ENCODE data around the gene TMCC3. TPM values are rescaled to one million over a fixed set of nuclear protein-coding genes. Genes with fewer than 3 reads are reported as not detected.
A peak's percentile ranks its signal among the peaks of the same experiment; 100 is the strongest.
"Not testable (repeated sequence)": the region's sequence is repeated elsewhere in the genome, so short reads cannot be mapped to it uniquely, and the experiment has no call there.

Gene TMCC3
- total RNA-seq, 1 experiment from 2014 or later = 0.10 TPM

- in situ Hi-C loops (cut with HindIII; ENCODE audit: low pct_unique_long_range_greater_than_20kb, low sequenced_read_pairs) = no loop called here
Measured at GRCh38 chr12:94616203-94616729, 34.1 kb downstream of the TMCC3 start.

GRCh38 chr12:94615260-94616181 is 34.8 kb downstream of the TMCC3 start:
- peak; percentile 75 for DNase-seq (ENCODE audit: low read depth)
- in situ Hi-C loops (cut with HindIII; ENCODE audit: low pct_unique_long_range_greater_than_20kb, low sequenced_read_pairs) = no loop called here

More at GRCh38 chr12:94616203-94616729, 34.1 kb downstream of the TMCC3 start:
- peak; percentile 78 for DNase-seq (ENCODE audit: low read depth)

GRCh38 chr12:94614288-94614721 is 36.1 kb downstream of the TMCC3 start:
- peak; percentile 73 for DNase-seq (ENCODE audit: low read depth)
- in situ Hi-C loops (cut with HindIII; ENCODE audit: low pct_unique_long_range_greater_than_20kb, low sequenced_read_pairs) = no loop called here

DNA sequence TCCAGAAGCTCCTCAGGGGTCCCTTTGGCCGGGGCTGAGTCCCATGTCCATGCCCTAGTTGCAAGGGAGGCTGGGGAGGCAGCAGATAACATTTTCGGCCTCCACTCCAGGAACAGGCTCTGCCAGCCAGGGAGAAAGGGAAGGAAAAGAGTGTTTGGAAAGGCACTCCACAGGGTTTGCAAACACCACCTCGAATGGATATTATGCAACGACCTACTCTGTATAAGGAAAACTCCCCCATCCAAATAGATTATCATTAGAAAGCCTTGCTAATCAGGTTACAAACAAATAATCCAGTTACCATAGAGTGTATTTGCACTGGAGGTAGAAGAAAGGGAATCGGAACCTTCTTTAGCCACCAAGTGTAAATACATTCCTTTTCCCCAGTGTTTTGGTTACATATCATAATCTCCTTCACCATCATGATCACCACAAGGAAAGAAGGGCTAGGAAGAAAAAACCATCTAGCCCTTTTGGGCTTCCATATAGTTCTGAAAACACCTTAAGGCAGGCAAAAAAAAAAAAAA is 40.4 kb downstream of the TMCC3 start:
- in situ Hi-C loops (cut with HindIII; ENCODE audit: low pct_unique_long_range_greater_than_20kb, low sequenced_read_pairs) = no loop called here
- no peak for DNase-seq (ENCODE audit: low read depth)

- in situ Hi-C loops (cut with HindIII; ENCODE audit: low pct_unique_long_range_greater_than_20kb, low sequenced_read_pairs) = not testable (repeated sequence)
Measured at GRCh38 chr12:94606810-94607209, 43.5 kb downstream of the TMCC3 start.

DNA sequence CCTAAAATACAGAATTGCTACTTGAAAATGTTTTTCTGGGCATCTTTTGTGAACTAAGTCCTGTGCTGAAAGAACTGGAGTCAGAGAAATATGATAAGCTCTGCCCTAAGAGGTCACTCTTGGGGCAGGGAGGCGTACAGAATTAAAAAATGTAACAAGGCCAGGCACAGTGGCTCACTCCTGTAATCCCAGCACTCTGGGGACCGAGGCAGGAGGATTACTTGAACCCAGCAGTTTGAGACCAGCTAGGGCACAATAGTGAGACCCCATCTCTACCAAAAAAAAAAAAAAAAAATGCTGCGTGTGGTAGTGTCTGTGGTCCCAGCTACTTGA is 46.0 kb downstream of the TMCC3 start:
- in situ Hi-C loops (cut with HindIII; ENCODE audit: low pct_unique_long_range_greater_than_20kb, low sequenced_read_pairs) = no loop called here
- no peak for DNase-seq (ENCODE audit: low read depth)

More at GRCh38 chr12:94606810-94607209, 43.5 kb downstream of the TMCC3 start:
- DNase-seq (ENCODE audit: low read depth) = not testable (repeated sequence)

DNA sequence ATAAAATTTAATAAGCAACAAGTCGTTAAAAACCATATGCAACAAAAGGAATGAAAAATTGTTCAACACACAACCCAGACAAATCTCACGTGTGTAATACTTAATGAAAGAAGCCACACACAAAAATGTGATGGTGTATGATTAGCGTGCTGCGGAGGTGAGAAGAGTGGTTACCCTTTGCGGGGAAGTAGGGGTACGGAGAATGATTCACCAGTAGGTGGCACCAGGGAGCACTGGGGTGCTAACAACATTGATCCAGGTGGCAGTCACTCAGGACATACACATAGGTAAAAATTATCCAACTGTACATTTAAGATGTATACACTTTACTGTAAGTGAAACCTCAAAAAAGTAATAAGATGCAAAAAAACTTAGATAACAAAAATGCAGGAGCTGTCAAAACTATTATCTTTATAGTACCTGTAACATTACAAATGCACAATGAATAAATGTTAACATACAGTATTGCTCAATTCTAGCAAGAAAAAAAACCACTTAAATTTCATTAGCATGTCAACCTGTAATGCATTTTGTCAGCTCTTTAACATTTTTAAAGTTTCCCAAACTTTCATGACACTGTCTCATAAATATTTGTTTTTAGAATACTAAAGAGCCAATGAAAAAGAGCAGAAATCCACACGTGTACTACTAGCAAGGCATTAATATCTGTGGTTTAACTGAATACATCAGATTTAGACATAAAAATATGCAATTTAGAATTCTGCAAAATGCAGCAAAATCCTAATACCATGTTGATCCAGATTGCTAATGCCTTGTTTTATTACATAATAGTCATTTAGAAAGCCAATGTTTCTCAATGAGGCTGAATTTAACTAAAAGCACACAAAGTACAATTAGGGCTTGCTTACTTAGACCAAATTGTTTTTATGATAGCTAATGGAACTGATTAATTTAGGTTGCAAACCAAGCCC is 46.7 kb downstream of the TMCC3 start:
- no peak for DNase-seq (ENCODE audit: low read depth)
- in situ Hi-C loops (cut with HindIII; ENCODE audit: low pct_unique_long_range_greater_than_20kb, low sequenced_read_pairs) = no loop called here

DNA sequence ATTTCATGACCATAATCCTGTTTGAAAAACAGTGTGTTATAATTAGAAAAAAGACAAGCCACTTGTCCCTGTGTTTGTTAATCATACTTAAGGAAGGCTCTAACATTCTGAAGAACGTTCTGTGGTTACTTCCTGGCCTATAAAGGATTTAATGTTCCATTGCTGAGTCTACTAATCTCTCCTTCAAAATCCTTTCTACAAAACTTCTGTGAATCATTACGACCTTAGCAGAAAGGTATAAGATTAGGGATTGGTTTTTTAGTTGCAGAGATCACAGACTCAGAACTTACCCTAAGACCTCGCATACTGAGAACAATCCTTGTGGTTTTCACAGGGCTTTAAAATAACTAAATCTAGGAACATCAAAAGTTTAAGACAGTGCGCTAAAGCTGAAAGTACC is 48.3 kb downstream of the TMCC3 start:
- in situ Hi-C loops (cut with HindIII; ENCODE audit: low pct_unique_long_range_greater_than_20kb, low sequenced_read_pairs) = no loop called here
- DNase-seq (ENCODE audit: low read depth) = no peak

DNA sequence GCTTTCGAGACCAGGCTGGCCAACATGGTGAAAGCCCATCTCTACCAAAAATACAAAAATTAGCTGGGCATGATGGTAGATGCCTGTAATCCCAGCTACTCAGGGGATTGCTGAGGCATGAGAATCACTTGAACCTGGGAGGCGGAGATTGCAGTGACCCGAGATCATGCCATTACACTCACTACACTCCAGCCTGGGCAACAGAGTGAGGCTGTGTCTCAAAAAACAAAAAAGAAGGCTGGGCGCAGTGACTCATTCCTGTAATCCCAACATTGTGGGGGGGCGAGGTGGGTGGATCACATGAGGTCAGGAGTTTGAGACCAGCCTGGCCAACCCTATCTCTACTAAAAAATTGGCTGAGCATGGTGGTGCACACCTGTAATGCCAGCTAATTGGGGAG is 49.0 kb downstream of the TMCC3 start:
- in situ Hi-C loops (cut with HindIII; ENCODE audit: low pct_unique_long_range_greater_than_20kb, low sequenced_read_pairs); DNase-seq (ENCODE audit: low read depth): not testable (repeated sequence)

- in situ Hi-C loops (cut with HindIII; ENCODE audit: low pct_unique_long_range_greater_than_20kb, low sequenced_read_pairs) = no loop called here
- DNase-seq (ENCODE audit: low read depth) = no peak
Measured at GRCh38 chr12:94599189-94599588, 51.2 kb downstream of the TMCC3 start.

DNA sequence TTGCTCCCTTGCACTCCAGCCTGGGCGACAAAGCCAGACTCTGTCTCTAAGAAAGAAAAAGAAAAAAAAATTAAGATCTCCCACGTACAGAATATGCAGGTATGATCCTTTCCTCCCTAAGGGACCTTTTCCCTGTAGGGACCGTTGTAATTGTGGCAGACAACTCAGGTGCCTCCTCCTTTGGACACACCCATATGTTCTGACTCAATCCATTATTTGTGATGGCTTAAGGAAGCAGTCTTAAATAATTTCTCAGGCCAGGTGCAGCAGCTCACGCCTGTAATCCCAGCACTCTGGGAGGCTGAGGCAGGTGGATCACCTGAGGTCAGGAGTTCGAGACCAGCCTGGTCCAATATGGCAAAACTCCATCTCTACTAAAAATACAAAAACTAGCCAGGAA is 53.1 kb downstream of the TMCC3 start:
- in situ Hi-C loops (cut with HindIII; ENCODE audit: low pct_unique_long_range_greater_than_20kb, low sequenced_read_pairs) = no loop called here

GRCh38 chr12:94596596-94596995 is 53.8 kb downstream of the TMCC3 start:
- DNase-seq (ENCODE audit: low read depth) = no peak

More for the DNA sequence above, 53.1 kb downstream of the TMCC3 start:
- DNase-seq (ENCODE audit: low read depth) = no peak

DNA sequence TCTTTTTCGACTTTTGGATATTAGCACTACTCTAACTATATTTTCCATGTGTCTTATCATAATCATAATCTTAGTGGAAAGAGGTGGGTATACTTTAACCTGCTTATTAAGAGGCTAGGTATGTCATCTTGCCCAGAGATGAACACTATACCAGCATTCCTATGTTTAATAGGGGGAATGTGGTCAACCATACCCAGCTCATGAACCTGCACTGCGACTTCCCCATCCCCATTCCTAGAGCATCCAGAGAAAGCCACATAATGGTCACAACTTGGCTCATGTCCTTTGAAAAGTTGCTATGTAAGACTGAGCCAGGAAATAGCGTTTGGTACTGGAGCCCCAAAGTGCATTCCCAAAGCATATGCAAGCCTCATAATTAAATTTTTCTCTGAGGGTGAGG is 55.2 kb downstream of the TMCC3 start:
- DNase-seq (ENCODE audit: low read depth) = no peak
- in situ Hi-C loops (cut with HindIII; ENCODE audit: low pct_unique_long_range_greater_than_20kb, low sequenced_read_pairs) = no loop called here

More at GRCh38 chr12:94596596-94596995, 53.8 kb downstream of the TMCC3 start:
- in situ Hi-C loops (cut with HindIII; ENCODE audit: low pct_unique_long_range_greater_than_20kb, low sequenced_read_pairs) = no loop called here

DNA sequence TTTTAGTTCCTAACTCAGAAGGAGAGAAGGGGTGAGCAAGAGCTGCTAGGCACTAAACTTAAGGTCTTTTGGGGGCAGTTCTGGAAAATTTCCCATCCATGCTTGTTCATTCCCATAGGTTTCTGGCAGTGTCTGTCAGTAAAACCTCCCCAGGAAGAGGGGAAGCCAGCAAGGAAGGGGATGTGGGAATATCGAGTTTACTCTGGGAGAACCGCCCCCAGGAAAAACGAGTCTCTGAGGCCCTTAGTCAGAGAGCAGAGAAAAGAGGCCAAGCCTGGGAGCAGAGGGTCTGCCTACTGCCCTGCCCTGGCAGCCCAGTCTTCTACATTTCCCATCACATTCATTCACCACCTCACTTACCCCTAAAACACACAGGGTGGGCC is 55.9 kb downstream of the TMCC3 start:
- in situ Hi-C loops (cut with HindIII; ENCODE audit: low pct_unique_long_range_greater_than_20kb, low sequenced_read_pairs) = no loop called here
- no peak for DNase-seq (ENCODE audit: low read depth)

GRCh38 chr12:94593822-94594442 is 56.4 kb downstream of the TMCC3 start:
- in situ Hi-C loops (cut with HindIII; ENCODE audit: low pct_unique_long_range_greater_than_20kb, low sequenced_read_pairs) = no loop called here

GRCh38 chr12:94592723-94593122 is 57.6 kb downstream of the TMCC3 start:
- DNase-seq (ENCODE audit: low read depth); in situ Hi-C loops (cut with HindIII; ENCODE audit: low pct_unique_long_range_greater_than_20kb, low sequenced_read_pairs): not testable (repeated sequence)

More at GRCh38 chr12:94593822-94594442, 56.4 kb downstream of the TMCC3 start:
- no peak for DNase-seq (ENCODE audit: low read depth)

- DNase-seq (ENCODE audit: low read depth) = no peak
- in situ Hi-C loops (cut with HindIII; ENCODE audit: low pct_unique_long_range_greater_than_20kb, low sequenced_read_pairs) = no loop called here
Measured at GRCh38 chr12:94592080-94592479, 58.3 kb downstream of the TMCC3 start.

DNA sequence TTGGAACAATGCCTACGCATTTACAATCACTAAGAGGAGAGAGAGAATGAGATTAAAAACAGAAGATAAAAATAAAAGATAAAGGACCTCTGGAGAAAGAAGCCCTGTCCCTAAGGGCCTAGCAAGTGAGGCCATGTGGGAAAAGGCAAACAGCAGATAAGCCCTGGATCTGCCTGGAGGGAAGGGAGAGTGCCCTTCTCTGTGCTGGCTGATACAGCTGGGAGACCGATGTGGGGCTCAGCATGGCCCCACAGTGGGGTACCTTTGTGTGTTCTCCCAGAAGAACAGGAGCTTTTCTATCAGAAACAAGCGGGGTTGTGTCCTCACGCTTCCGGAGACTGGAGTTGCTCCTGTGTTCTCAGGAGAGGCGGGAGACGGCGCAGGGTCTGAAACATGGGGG is 59.9 kb downstream of the TMCC3 start:
- in situ Hi-C loops (cut with HindIII; ENCODE audit: low pct_unique_long_range_greater_than_20kb, low sequenced_read_pairs) = no loop called here
- no peak for DNase-seq (ENCODE audit: low read depth)

Data from Caki2 (cell line).